PC-9 (cell line): ENCODE measurements around the gene UQCR11.

ENCODE experiments used
- CTCF ChIP-seq: fragments of 200-600 bp; sonication (generic); conservative IDR thresholded peaks from 2 replicates; pipeline ENCODE4 v1.6.1; 2017; ENCODE audit warnings: mixed run types, antibody characterized with exemption, mild to moderate bottlenecking, moderate library complexity
- EZH2 ChIP-seq: fragments of 200-600 bp; sonication (generic); IDR thresholded peaks from 2 replicates; pipeline ENCODE4 v1.8.0; 2017; ENCODE audit warnings: antibody characterized with exemption, low read depth

GRCh38 chr19:1612114-1613086, 7.1 kb upstream of the UQCR11 start:
- TF ChIP-seq CTCF (no peak), EZH2 (no peak)
